SK-N-SH (cell line): ENCODE measurements around the gene RARB.

Source experiments
- CHD2 ChIP-seq: fragments of 150-350 bp; IDR thresholded peaks from 2 replicates; pipeline ENCODE4 v1.6.1; 2018; ENCODE audit warnings: low read length; ENCODE audit not compliant: partially characterized antibody
- EP300 ChIP-seq, 2 experiments: IDR thresholded peaks; 2 replicates each; pipeline versions ENCODE4 v1.4.0 to v1.6.1; 2012; ENCODE audit warnings: borderline replicate concordance in 1 of 2, low read depth in 1 of 2, low read length in 1 of 2
- RFX5 ChIP-seq: IDR thresholded peaks from 2 replicates; pipeline ENCODE4 v1.6.1; 2012; ENCODE audit warnings: mild to moderate bottlenecking, improper control_type of control experiment, low read length
- SMC3 ChIP-seq: IDR thresholded peaks from 2 replicates; pipeline ENCODE4 v1.6.1; 2012; ENCODE audit warnings: low read depth, low read length, improper control_type of control experiment
- TAF1 ChIP-seq: IDR thresholded peaks from 2 replicates; pipeline ENCODE4 v1.6.1; 2012; ENCODE audit warnings: low read depth, mild to moderate bottlenecking, low read length, moderate library complexity, borderline replicate concordance
- TF ChIP-seq, protein P1 (sequence below): fragments of 200-600 bp; sonication (generic); IDR thresholded peaks from 2 replicates; pipeline ENCODE4 v1.6.1; 2017; ENCODE audit warnings: antibody characterized with exemption, mild to moderate bottlenecking, moderate library complexity

DNA sequence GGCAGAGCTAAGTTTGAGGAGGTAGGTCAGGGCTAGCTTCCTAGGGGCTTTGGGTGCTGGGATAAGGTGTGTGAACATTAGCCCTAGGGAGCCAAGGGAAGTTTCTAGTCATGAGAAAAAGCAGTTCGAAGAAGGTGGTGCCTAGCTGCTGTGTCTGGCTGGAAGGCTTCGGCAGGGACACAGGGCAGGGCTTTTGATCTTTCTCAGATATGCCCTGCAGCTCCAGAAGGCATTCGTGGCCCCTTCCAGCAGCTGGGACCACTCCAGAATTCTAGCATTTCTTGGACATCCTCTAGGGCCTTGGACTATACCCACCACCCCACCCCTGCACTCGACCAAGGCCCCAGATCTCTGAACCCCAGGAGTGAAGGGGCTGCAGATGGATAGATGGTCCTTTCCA lies 148.1 kb downstream of the RARB start:
- TF ChIP-seq, protein P1, sequence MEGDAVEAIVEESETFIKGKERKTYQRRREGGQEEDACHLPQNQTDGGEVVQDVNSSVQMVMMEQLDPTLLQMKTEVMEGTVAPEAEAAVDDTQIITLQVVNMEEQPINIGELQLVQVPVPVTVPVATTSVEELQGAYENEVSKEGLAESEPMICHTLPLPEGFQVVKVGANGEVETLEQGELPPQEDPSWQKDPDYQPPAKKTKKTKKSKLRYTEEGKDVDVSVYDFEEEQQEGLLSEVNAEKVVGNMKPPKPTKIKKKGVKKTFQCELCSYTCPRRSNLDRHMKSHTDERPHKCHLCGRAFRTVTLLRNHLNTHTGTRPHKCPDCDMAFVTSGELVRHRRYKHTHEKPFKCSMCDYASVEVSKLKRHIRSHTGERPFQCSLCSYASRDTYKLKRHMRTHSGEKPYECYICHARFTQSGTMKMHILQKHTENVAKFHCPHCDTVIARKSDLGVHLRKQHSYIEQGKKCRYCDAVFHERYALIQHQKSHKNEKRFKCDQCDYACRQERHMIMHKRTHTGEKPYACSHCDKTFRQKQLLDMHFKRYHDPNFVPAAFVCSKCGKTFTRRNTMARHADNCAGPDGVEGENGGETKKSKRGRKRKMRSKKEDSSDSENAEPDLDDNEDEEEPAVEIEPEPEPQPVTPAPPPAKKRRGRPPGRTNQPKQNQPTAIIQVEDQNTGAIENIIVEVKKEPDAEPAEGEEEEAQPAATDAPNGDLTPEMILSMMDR: no peak
- TF ChIP-seq SMC3 (no peak), CHD2 (no peak), EP300 (IDR thresholded peaks at IDR 0.05; ENCODE audit: borderline replicate concordance in 1 of 2, low read depth in 1 of 2, low read length in 1 of 2) (no peak), TAF1 (no peak), RFX5 (no peak)
